A549 treated with AZD9567 at 1 μM for 4 hours (cell line): ENCODE measurements around the gene NOLC1. TPM values are rescaled to one million over a fixed set of nuclear protein-coding genes. Genes with fewer than 3 reads are reported as not detected.

Source experiments
- total RNA-seq: library from RNA; stranded (reverse); fragments of 200-300 nt; extraction: Qiagen RNA extraction; gene quantifications from 5 replicates; pipeline ENCODE4 v1.2.3, GENCODE V29; 2022; ENCODE audit not compliant: insufficient read depth

NOLC1 gene
- 164 to 179 TPM (median 178 TPM) in 5 replicates for total RNA-seq

GRCh38 chr10:102151774-102152544, at the start of gene NOLC1:
Gene NOLC1, plus strand, starts transcription at chr10:102152389. Its CDS starts 22 bp downstream, at chr10:102152411.

DNA sequence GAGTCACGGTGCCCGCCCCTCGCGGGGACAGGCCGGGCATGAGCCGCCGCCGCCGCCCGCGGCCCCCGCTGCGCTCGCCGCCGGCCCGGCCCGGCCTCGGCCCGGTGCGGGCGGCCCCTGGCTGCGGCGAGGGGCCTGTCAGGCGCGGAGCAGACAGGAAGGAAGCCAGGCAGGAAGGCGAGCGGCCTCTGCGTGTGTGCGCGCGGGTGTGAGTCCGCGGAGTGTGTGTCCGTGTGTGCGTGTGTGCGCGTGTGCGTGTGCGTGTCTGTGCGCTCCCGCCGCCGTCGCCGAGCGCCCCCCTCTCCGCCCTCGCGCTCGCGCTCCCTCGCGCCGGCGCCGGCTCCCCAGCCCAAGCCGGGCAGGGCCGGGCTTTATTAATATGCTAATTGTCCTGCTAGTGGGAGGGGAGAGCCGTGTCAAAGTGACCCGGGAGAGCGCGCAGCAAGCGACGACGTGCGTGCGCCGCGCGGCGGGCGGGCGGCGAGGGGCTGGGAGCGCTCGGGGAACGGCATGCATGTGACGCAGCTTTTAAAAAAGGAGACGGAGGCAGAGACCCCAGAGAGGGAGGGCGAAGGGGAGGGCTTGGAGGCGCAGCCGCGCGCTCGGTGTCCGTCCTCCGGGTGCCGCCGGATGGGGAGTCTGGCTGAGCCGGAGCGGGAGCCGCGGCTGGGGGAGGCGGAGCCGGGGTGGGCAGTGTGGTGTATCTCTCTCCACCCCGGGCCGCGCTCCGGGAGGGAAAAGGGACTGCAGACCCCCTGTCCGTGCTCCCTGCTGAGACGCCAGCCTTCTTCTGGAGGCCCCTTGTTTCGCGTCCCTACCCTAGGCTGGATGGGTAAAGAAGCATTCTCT, 31.8 kb upstream of the NOLC1 start, which contains the start of gene LDB1:
Gene LDB1 (minus strand): TSS at position 227 of the 849 bp plus-strand sequence. CDS start 258 bp downstream, outside the sequence.

GRCh38 chr10:102132563-102133372, 19.4 kb upstream of the NOLC1 start, which contains the start of gene PPRC1:
Gene PPRC1, plus strand, starts transcription at chr10:102133040. Its CDS starts 29 bp downstream, at chr10:102133069.

Other genes starting within 250 kb of the NOLC1 start
- 6.9 to 11.5 TPM (median 10.7 TPM) in 5 replicates for gene ARMH3, start 96.2 kb upstream of the NOLC1 start, total RNA-seq
- 25.7 to 40.3 TPM (median 37.5 TPM) in 5 replicates for gene HPS6, start 87.0 kb upstream of the NOLC1 start, total RNA-seq
- gene LDB1, start 32.0 kb upstream of the NOLC1 start, total RNA-seq, result 31.0 to 36.7 TPM (median 35.8 TPM) in 5 replicates
- 49.5 to 64.0 TPM (median 57.7 TPM) in 5 replicates for gene PPRC1, start 19.3 kb upstream of the NOLC1 start, total RNA-seq
- 0.31 to 1.5 TPM (median 0.42 TPM) in 5 replicates for gene ELOVL3, start 73.9 kb downstream of the NOLC1 start, total RNA-seq
- 0.35 to 0.70 TPM (median 0.63 TPM) in 4 of 5 replicates, not detected in the other for gene PITX3, start 89.1 kb downstream of the NOLC1 start, total RNA-seq
- gene GBF1, start 93.1 kb downstream of the NOLC1 start, total RNA-seq, result 23.9 to 28.6 TPM (median 27.0 TPM) in 5 replicates
- gene NFKB2, start 243.3 kb downstream of the NOLC1 start, total RNA-seq, result 41.6 to 72.1 TPM (median 51.9 TPM) in 5 replicates